GM12865 (cell line): ENCODE measurements around the gene UBL7.

Experiments
- DNase-seq: peaks from one replicate; pipeline ENCODE4 v3.0.0; 2010; ENCODE audit warnings: low read depth
- H3K4me3 ChIP-seq: 2 replicates; pipeline ENCODE4 v1.5.1; 2011; ENCODE audit warnings: mild to moderate bottlenecking, low read depth, low read length, control low read depth
- CTCF ChIP-seq: IDR thresholded peaks from 2 replicates; pipeline ENCODE4 v1.5.1; 2011; ENCODE audit warnings: low read length, control low read depth, low read depth, inconsistent platforms; ENCODE audit not compliant: insufficient read depth; ENCODE audit errors: missing control alignments

Gene UBL7

GRCh38 chr15:74399511-74400312, 61.2 kb downstream of the UBL7 start:
- DNase-seq, result peak; percentile 89

GRCh38 chr15:74399100-74399499, 61.9 kb downstream of the UBL7 start:
- peak; percentile 59 for DNase-seq
- no peak for TF ChIP-seq CTCF

More at GRCh38 chr15:74399511-74400312, 61.2 kb downstream of the UBL7 start:
- H3K4me3 ChIP-seq, result peak overlapping the region; percentile 76
- no peak for TF ChIP-seq CTCF

DNA sequence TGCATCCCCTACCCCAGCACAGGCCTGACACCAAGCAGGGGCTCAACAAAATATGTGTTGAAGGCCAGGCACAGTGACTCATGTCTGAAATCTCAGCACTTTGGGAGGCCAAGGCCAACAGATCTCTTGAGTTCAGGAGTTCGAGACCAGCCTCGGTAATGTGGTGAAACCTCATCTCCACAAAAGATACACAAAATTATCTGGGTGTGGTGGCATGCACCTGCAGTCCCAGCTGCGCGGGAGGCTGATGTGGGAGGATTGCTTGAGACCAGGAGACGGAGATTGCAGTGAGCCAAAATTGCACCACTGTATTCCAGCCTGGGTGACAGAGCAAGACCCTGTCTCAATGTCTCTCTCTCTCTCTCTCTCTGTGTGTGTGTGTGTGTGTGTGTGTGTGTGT, 62.8 kb downstream of the UBL7 start:
- peak; percentile 57 for DNase-seq
- no peak for TF ChIP-seq CTCF
- peak overlapping the region; percentile 76 for H3K4me3 ChIP-seq

More at GRCh38 chr15:74399100-74399499, 61.9 kb downstream of the UBL7 start:
- peak overlapping the region; percentile 76 for H3K4me3 ChIP-seq

- no peak for TF ChIP-seq CTCF
- peak overlapping the region; percentile 76 for H3K4me3 ChIP-seq
- peak; percentile 90 for DNase-seq
Observed at GRCh38 chr15:74397239-74398068, 63.5 kb downstream of the UBL7 start.

DNA sequence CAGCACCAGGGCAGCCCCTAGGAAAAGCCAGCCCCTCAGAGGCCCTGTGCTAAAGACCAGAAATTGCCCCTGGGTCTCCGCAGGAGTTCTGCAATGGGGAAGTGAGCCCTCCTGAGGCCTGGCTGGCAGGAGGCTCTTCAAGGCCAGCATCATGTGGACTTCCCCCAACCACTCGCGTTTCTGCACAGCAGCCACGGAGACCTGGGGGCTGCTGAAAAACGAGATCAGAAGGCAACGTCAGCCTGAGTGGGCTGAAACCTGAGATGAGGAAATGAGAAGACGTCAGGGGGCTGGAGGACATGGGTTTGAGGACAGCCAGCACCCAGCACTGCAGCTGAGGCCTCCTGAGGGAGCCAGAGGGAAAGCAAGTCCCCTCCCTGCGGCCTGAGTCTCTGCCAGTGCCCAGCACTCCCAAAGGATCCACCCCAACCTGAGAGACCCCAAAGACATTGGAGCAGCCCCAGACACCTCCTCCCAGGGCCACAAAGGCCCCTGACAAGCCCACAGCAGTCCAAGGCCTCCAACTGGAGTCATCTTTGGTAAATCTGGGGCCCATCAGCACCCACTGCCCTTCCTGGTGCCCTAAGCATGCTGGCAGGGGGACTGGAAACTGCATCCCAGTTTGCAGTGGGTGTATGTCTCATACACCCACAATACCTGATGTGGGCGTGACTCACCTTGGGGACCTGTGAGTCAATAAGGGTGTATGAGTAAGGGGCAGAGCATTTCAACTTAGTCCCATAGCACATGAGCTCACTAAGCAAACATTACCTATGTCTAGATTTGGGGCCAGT, 64.3 kb downstream of the UBL7 start:
- peak; percentile 93 for DNase-seq
- TF ChIP-seq CTCF, result no peak
- H3K4me3 ChIP-seq, result peak overlapping the region; percentile 76

GRCh38 chr15:74396146-74396438, 64.9 kb downstream of the UBL7 start:
- no peak for TF ChIP-seq CTCF
- DNase-seq, result no peak
- H3K4me3 ChIP-seq, result peak overlapping the region; percentile 76
